Mucosa of descending colon (tissue), 3 donors: ENCODE results near the gene AATF. TPM values are rescaled to one million over a fixed set of nuclear protein-coding genes. Genes with fewer than 3 reads are reported as not detected.

Experiments
- microRNA-seq: library from miRNA; unstranded; fragments of <30 nt; microRNA quantifications from one replicate; pipeline ENCODE4, GENCODE V29; 2019
- total RNA-seq, 3 donors: library from RNA; stranded (reverse); fragmentation: NEBNext Ultra II Directional in 2 of 3; extraction: Animal tissue kit (Norgen Biotek cat#: 25700) in 2 of 3; gene quantifications; one replicate each; pipeline versions ENCODE4 v1.2.1 to v1.2.4, GENCODE V29; 2021 to 2023
- donor health status: DM: no; HTN: no; CAD: no; lungs with moderate emphysema.
- donor health status: DM: no; HTN: no; CAD: no.
- donor health status: DM: no; HTN: yes; CAD: no.

The AATF gene
- total RNA-seq, 3 donors from 2014 or later, result 35.6 to 47.2 (median 37.9) TPM

Small RNAs within 50 kb of the gene (microRNA-seq; reads per million reads assigned to microRNA genes)
- not detected for gene MIR2909

Other genes with a start within 250 kb of the AATF start
- gene LHX1, start 11.5 kb upstream of the AATF start, total RNA-seq, result not detected